ENCODE measurements around the gene AKT3.

DNA sequence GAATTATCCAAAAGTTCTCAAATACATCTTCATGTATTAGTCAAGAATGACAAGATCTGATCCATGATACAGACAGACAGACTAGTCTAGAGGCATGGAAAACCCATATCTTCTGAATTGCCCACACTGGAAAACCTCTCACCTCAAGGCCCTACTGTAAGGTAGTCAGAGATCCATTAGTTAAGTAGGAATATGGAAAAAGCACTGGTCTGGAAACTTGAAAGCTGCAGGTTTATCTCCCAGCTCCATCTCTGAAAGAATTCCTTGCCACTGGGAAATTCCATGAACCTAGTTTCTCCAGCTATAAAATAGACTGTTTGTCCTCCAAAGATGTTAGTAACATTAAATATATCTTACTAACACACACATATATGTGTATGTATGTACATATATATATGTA is 169.2 kb downstream of the AKT3 start:
- TF ChIP-seq CEBPB (IDR thresholded peaks at IDR 0.05) (no peak), YY1 (IDR thresholded peaks at IDR 0.05; ENCODE audit: low read depth) (no peak), EP300 (IDR thresholded peaks at IDR 0.05; ENCODE audit: borderline replicate concordance) (no peak), TAF1 (IDR thresholded peaks at IDR 0.05; ENCODE audit: low read depth) (no peak), EGR1 (IDR thresholded peaks at IDR 0.05) (no peak), CREB1 (IDR thresholded peaks at IDR 0.05; ENCODE audit: low read depth) (no peak)
